IMR-90 (cell line): ENCODE measurements around the gene PRMT7. TPM values are rescaled to one million over a fixed set of nuclear protein-coding genes. Genes with fewer than 3 reads are reported as not detected.

ENCODE experiments used
- ATAC-seq: fragments of 200-7000 bp; cut with Tn5 transposase; 2 replicates; pipeline ENCODE4 v1.9.1; 2020; ENCODE audit warnings: low read depth, mild to moderate bottlenecking, moderate library complexity
- BruUV-seq: library from RNA; stranded (reverse); fragments of 400-500 nt; replicated peaks from 2 replicates; lab custom pipeline; 2021; lab: Mats Ljungman, UMichigan
- CTCF ChIA-PET: fragments of 300-600 bp; formaldehyde crosslinking; extraction: SDS; loops from one replicate; lab custom pipeline; 2021; ENCODE audit warnings: antibody characterized with exemption; lab: Yijun Ruan, JAX
- POLR2A ChIA-PET: fragments of 300-600 bp; sonication (Branson Sonifier 250); formaldehyde crosslinking; loops from one replicate; lab custom pipeline; 2022; ENCODE audit warnings: antibody characterized with exemption; ENCODE audit not compliant: unreplicated experiment; lab: Charles Lee
- DNase-seq: peaks from one replicate; pipeline ENCODE4 v3.0.0; 2013
- H2AFZ ChIP-seq: replicated peaks from 2 replicates; pipeline ENCODE3; 2013; ENCODE audit warnings: low read length, mild to moderate bottlenecking; ENCODE audit not compliant: poor library complexity
- H2AK5ac ChIP-seq: 2 replicates; pipeline ENCODE4 v1.6.1; 2013; ENCODE audit warnings: low read depth, low read length, inconsistent platforms
- H2AK9ac ChIP-seq: replicated peaks from 2 replicates; pipeline ENCODE3; 2013; ENCODE audit warnings: mild to moderate bottlenecking, low read depth, low read length, moderate library complexity; ENCODE audit not compliant: poor library complexity
- H2BK120ac ChIP-seq: 2 replicates; pipeline ENCODE4 v1.6.1; 2013; ENCODE audit warnings: low read depth, low read length, inconsistent platforms
- H2BK15ac ChIP-seq: 3 replicates; pipeline ENCODE4 v1.6.1; 2013; ENCODE audit warnings: low read depth, low read length, inconsistent platforms
- H2BK20ac ChIP-seq: 2 replicates; pipeline ENCODE4 v1.6.1; 2013; ENCODE audit warnings: low read depth, mild to moderate bottlenecking, inconsistent platforms, low read length, moderate library complexity
- H2BK5ac ChIP-seq: 2 replicates; pipeline ENCODE4 v1.6.1; 2013; ENCODE audit warnings: mild to moderate bottlenecking, low read depth, low read length, inconsistent platforms; ENCODE audit not compliant: poor library complexity, severe bottlenecking
- H3K14ac ChIP-seq: replicated peaks from 2 replicates; pipeline ENCODE4 v1.6.1; 2013; ENCODE audit warnings: low read depth, low read length, inconsistent platforms
- H3K18ac ChIP-seq: 2 replicates; pipeline ENCODE4 v1.6.1; 2013; ENCODE audit warnings: low read depth, low read length, control low read depth
- H3K23ac ChIP-seq: 2 replicates; pipeline ENCODE4 v1.6.1; 2013; ENCODE audit warnings: low read depth, low read length, inconsistent platforms
- H3K27ac ChIP-seq: 2 replicates; pipeline ENCODE4 v1.5.1; 2013; ENCODE audit warnings: mild to moderate bottlenecking, control low read depth, low read length; ENCODE audit not compliant: insufficient read depth
- H3K27me3 ChIP-seq: 2 replicates; pipeline ENCODE4 v1.6.1; 2013; ENCODE audit warnings: low read length; ENCODE audit not compliant: control insufficient read depth, insufficient read depth
- H3K36me3 ChIP-seq: 2 replicates; pipeline ENCODE4 v1.6.1; 2013; ENCODE audit warnings: low read length, mixed read lengths; ENCODE audit not compliant: control insufficient read depth, insufficient read depth
- H3K4ac ChIP-seq: 2 replicates; pipeline ENCODE4 v1.6.1; 2013; ENCODE audit warnings: low read depth, low read length, inconsistent platforms
- H3K4me1 ChIP-seq: 2 replicates; pipeline ENCODE4 v1.6.1; 2013; ENCODE audit warnings: low read length, mixed read lengths; ENCODE audit not compliant: control insufficient read depth, insufficient read depth
- H3K4me2 ChIP-seq: 2 replicates; pipeline ENCODE4 v1.6.1; 2013; ENCODE audit warnings: low read depth, mild to moderate bottlenecking, control low read depth, low read length, moderate library complexity
- H3K4me3 ChIP-seq: 2 replicates; pipeline ENCODE4 v1.5.1; 2013; ENCODE audit warnings: low read depth, mild to moderate bottlenecking, control low read depth, low read length, moderate library complexity; ENCODE audit not compliant: insufficient read depth
- H3K56ac ChIP-seq: 2 replicates; pipeline ENCODE4 v1.6.1; 2013; ENCODE audit warnings: low read length, inconsistent platforms; ENCODE audit not compliant: insufficient read depth; ENCODE audit errors: extremely low read depth
- H3K79me1 ChIP-seq, 2 experiments: 2 replicates each; pipeline ENCODE4 v1.6.1; 2013; ENCODE audit warnings: low read length in 2 of 2, inconsistent platforms in 1 of 2, low read depth in 1 of 2
- H3K9ac ChIP-seq: 2 replicates; pipeline ENCODE4 v1.6.1; 2013; ENCODE audit warnings: low read depth, low read length, control low read depth
- H3K9me1 ChIP-seq: 2 replicates; pipeline ENCODE4 v1.6.1; 2013; ENCODE audit warnings: low read length, inconsistent platforms; ENCODE audit not compliant: insufficient read depth
- H3K9me3 ChIP-seq: 2 replicates; pipeline ENCODE4 v1.6.1; 2013; ENCODE audit warnings: low read length; ENCODE audit not compliant: control insufficient read depth, insufficient read depth
- H4K20me1 ChIP-seq: 2 replicates; pipeline ENCODE4 v1.6.1; 2013; ENCODE audit warnings: low read length, inconsistent platforms; ENCODE audit not compliant: insufficient read depth
- H4K5ac ChIP-seq: 2 replicates; pipeline ENCODE4 v1.6.1; 2013; ENCODE audit warnings: mild to moderate bottlenecking, low read depth, low read length, control low read depth
- H4K8ac ChIP-seq, 2 experiments: 2 replicates each; pipeline ENCODE4 v1.6.1; 2013; ENCODE audit warnings: low read depth in 2 of 2, low read length in 2 of 2, control low read depth in 1 of 2, inconsistent platforms in 1 of 2
- H4K91ac ChIP-seq: 2 replicates; pipeline ENCODE4 v1.6.1; 2013; ENCODE audit warnings: low read depth, low read length, inconsistent platforms; ENCODE audit not compliant: insufficient read depth
- BHLHE40 ChIP-seq: fragments of 150-350 bp; IDR thresholded peaks from 2 replicates; pipeline ENCODE4 v1.6.1; 2016; ENCODE audit warnings: mild to moderate bottlenecking, low read depth, low read length
- CEBPB ChIP-seq: IDR thresholded peaks from 2 replicates; pipeline ENCODE4 v1.6.1; 2012; ENCODE audit warnings: low read depth, low read length, improper control_type of control experiment
- CTCF ChIP-seq: conservative IDR thresholded peaks from 2 replicates; pipeline ENCODE4 v1.5.1; 2012; ENCODE audit warnings: mild to moderate bottlenecking, low read depth, low read length, improper control_type of control experiment
- FOS ChIP-seq: fragments of 150-350 bp; IDR thresholded peaks from 2 replicates; pipeline ENCODE4 v1.6.1; 2016; ENCODE audit warnings: low read depth, low read length
- MAFK ChIP-seq: IDR thresholded peaks from 2 replicates; pipeline ENCODE4 v1.6.1; 2012; ENCODE audit warnings: low read depth, low read length, improper control_type of control experiment
- MAZ ChIP-seq: IDR thresholded peaks from 2 replicates; pipeline ENCODE4 v1.6.1; 2012; ENCODE audit warnings: low read depth, mild to moderate bottlenecking, low read length, improper control_type of control experiment, moderate library complexity, borderline replicate concordance
- NFE2L2 ChIP-seq: fragments of 150-350 bp; IDR thresholded peaks from 2 replicates; pipeline ENCODE4 v1.6.1; 2016; ENCODE audit warnings: low read depth, mild to moderate bottlenecking, low read length
- POLR2A ChIP-seq: IDR thresholded peaks from 2 replicates; pipeline ENCODE4 v1.6.1; 2012; ENCODE audit warnings: mild to moderate bottlenecking, low read depth, low read length
- RCOR1 ChIP-seq: IDR thresholded peaks from 2 replicates; pipeline ENCODE4 v1.6.1; 2012; ENCODE audit warnings: mild to moderate bottlenecking, low read length, improper control_type of control experiment; ENCODE audit not compliant: insufficient replicate concordance
- WGBS, 2 experiments: methylation state at CpG; one replicate each; pipeline versions ENCODE4 v1.1.5 to v1.1.7; 2013; ENCODE audit warnings: missing lambda C conversion rate in 2 of 2; ENCODE audit not compliant: insufficient read length in 1 of 2; ENCODE audit errors: extremely low coverage in 2 of 2; 5-methylcytosine and 5-hydroxymethylcytosine counted together
- dilution Hi-C: fragments of 300-500 bp; cut with HindIII; formaldehyde crosslinking; loops from one replicate; pipeline ENCODE4 v1.14.3; 2018; ENCODE audit warnings: low sequenced_read_pairs; ENCODE audit not compliant: unreplicated experiment
- in situ Hi-C: fragments of 300-500 bp; cut with MboI; formaldehyde crosslinking; loops from 3 replicates; pipeline ENCODE4 v1.14.3; 2019; ENCODE audit warnings: low sequenced_read_pairs, inconsistent platforms, mixed read lengths
- intact Hi-C: fragments of 100-400 bp; cut with micrococcal nuclease; formaldehyde crosslinking; loops from 2 replicates; pipeline ENCODE4 v1.10.0; 2022
- polyA plus RNA-seq, 3 experiments: library from polyadenylated mRNA; depleted of rRNA; stranded (reverse); fragments of >200 nt; gene quantifications; 2 replicates each; pipeline ENCODE4 v1.2.3, GENCODE V29; 2012; ENCODE audit warnings: low replicate concordance in 1 of 3
- total RNA-seq: library from RNA; depleted of rRNA; stranded (reverse); fragments of >200 nt; gene quantifications from 2 replicates; pipeline ENCODE4 v1.2.3, GENCODE V29; 2012

The PRMT7 gene
- total and polyA plus RNA-seq, 2 of the 4 experiments (the other 2 are of a cell fraction): 63.1 to 68.6 TPM

- no peak overlapping the region for H4K5ac ChIP-seq
- H2BK120ac ChIP-seq: no peak overlapping the region
- ATAC-seq (no peak), DNase-seq (no peak)
- no peak overlapping the region for H2AFZ ChIP-seq
- H3K14ac ChIP-seq: no peak overlapping the region
- no peak overlapping the region for H2BK5ac ChIP-seq
- WGBS, 2 experiments: 90% methylated on average over 2 of the region's 11 CpGs; no CpG with 5 or more reads in 1 of the 2 experiments
- no peak overlapping the region for H4K91ac ChIP-seq
- no peak overlapping the region for H4K8ac ChIP-seq
- no peak for TF ChIP-seq CTCF
- TF ChIP-seq BHLHE40: no peak
- TF ChIP-seq FOS: no peak
- no peak for TF ChIP-seq NFE2L2
- no peak for TF ChIP-seq CEBPB
- TF ChIP-seq MAZ: no peak
- no peak for TF ChIP-seq RCOR1
- TF ChIP-seq POLR2A: no peak
- TF ChIP-seq MAFK: no peak
- H3K56ac ChIP-seq: no peak overlapping the region
- no peak overlapping the region for H2BK20ac ChIP-seq
- H3K27ac ChIP-seq: no peak overlapping the region
- H3K79me1 ChIP-seq: no peaks in the 10 kb centered on the region; a peak in 1 of 4 replicates
- CTCF ChIA-PET: no interaction called here
- no peak overlapping the region for H3K4me3 ChIP-seq
- no peak overlapping the region for H3K4me2 ChIP-seq
- POLR2A ChIA-PET: no interaction called here
- H4K20me1 ChIP-seq: no peaks in the 10 kb centered on the region
- no peak overlapping the region for H2AK9ac ChIP-seq
- in situ Hi-C loops (no loop called here), dilution Hi-C loops (no loop called here), intact Hi-C loops (no loop called here)
- no peak overlapping the region for H3K4ac ChIP-seq
- no peak overlapping the region for H3K9ac ChIP-seq
- H3K9me1 ChIP-seq: no peaks in the 10 kb centered on the region
- no peak overlapping the region for H2BK15ac ChIP-seq
- no peak overlapping the region for H3K23ac ChIP-seq
- no peaks in the 10 kb centered on the region for H3K4me1 ChIP-seq
- no TSS peak for BruUV-seq
- no peaks in the 10 kb centered on the region for H3K9me3 ChIP-seq
- no peak overlapping the region for H2AK5ac ChIP-seq
- H3K27me3 ChIP-seq: no peaks in the 10 kb centered on the region
- H3K18ac ChIP-seq: no peak overlapping the region
- peaks cover 45% of the 10 kb centered on the region for H3K36me3 ChIP-seq
Observed at GRCh38 chr16:68357923-68358322, 47.1 kb downstream of the PRMT7 start.
